K562 (cell line): ENCODE data around the gene SGPP1. TPM values are rescaled to one million over a fixed set of nuclear protein-coding genes. Genes with fewer than 3 reads are reported as not detected.

Experiments
- ATAC-seq: fragments of 200-7000 bp; cut with Tn5 transposase; 3 replicates; pipeline ENCODE4 v1.9.1; 2020; ENCODE audit warnings: moderate library complexity
- BruUV-seq: library from RNA; stranded (reverse); fragments of 400-500 nt; replicated peaks from 2 replicates; lab custom pipeline; 2021; lab: Mats Ljungman, UMichigan
- CTCF ChIA-PET: fragments of 300-600 bp; formaldehyde crosslinking; extraction: SDS; loops from one replicate; lab custom pipeline; 2021; ENCODE audit warnings: low intra/inter-chr PET ratio; lab: Yijun Ruan, JAX
- POLR2A ChIA-PET: fragments of 300-600, 350-650 bp; sonication (Branson Sonifier 250); formaldehyde crosslinking; extraction: SDS; loops from one replicate; lab custom pipeline; 2021; ENCODE audit warnings: antibody characterized with exemption, inconsistent platforms; lab: Yijun Ruan, JAX
- DNase-seq, 4 experiments: peaks; one replicate each; pipeline versions ENCODE4 v3.0.0 to v3.0.0-alpha.2; 2011 to 2018; ENCODE audit warnings: low spot score in 3 of 4, mixed read lengths in 3 of 4; ENCODE audit errors: extremely low read depth in 1 of 4
- FAIRE-seq: peaks from 2 replicates; lab custom pipeline; 2011; peaks lifted over from hg19 to GRCh38; lab: Jason Lieb, UNC
- H2AFZ ChIP-seq: 2 replicates; pipeline ENCODE4 v1.6.0; 2011; ENCODE audit warnings: low read depth, low read length, control low read depth, inconsistent platforms
- H3K27ac ChIP-seq: fragments of 200-600 bp; 3 replicates; pipeline ENCODE4 v1.8.0; 2011; ENCODE audit warnings: low read depth, mild to moderate bottlenecking, control low read depth, inconsistent platforms, low read length, moderate library complexity, mixed read lengths; ENCODE audit errors: extremely low read depth
- H3K27me3 ChIP-seq, 2 experiments: fragments of 300-600 bp in 1 of 2; 2 replicates in 1 of 2; 3 replicates in 1 of 2; pipeline versions ENCODE4 v1.6.0 to v1.8.0; 2011; ENCODE audit warnings: inconsistent platforms in 2 of 2, low read length in 2 of 2, mild to moderate bottlenecking in 1 of 2, mixed read lengths in 1 of 2, moderate library complexity in 1 of 2; ENCODE audit not compliant: control insufficient read depth in 2 of 2, insufficient read depth in 2 of 2
- H3K36me3 ChIP-seq: fragments of 300-600 bp; 3 replicates; pipeline ENCODE4 v1.8.0; 2011; ENCODE audit warnings: mild to moderate bottlenecking, low read length, inconsistent platforms; ENCODE audit not compliant: control insufficient read depth, insufficient read depth
- H3K4me1 ChIP-seq, 2 experiments: fragments of 200-600 bp in 1 of 2; replicated peaks in 1 of 2; 2 replicates in 1 of 2; 3 replicates in 1 of 2; pipeline versions ENCODE4 v1.5.1 to v1.8.0; 2011; ENCODE audit warnings: inconsistent platforms in 2 of 2, low read length in 2 of 2, mild to moderate bottlenecking in 1 of 2, mixed read lengths in 1 of 2, moderate library complexity in 1 of 2; ENCODE audit not compliant: control insufficient read depth in 2 of 2, insufficient read depth in 2 of 2
- H3K4me2 ChIP-seq: 2 replicates; pipeline ENCODE4 v1.6.1; 2011; ENCODE audit warnings: low read length, control low read depth, inconsistent platforms, mixed read lengths; ENCODE audit not compliant: insufficient read depth
- H3K4me3 ChIP-seq: fragments of 200-600 bp; sonication (generic), shearing (Covaris generic); 2 replicates; pipeline ENCODE4 v1.5.1; 2016; ENCODE audit warnings: control low read depth, inconsistent platforms
- H3K79me2 ChIP-seq: fragments of 200-600 bp; 3 replicates; pipeline ENCODE4 v1.8.0; 2011; ENCODE audit warnings: low read length, inconsistent platforms; ENCODE audit not compliant: control insufficient read depth, insufficient read depth
- H3K9ac ChIP-seq, 2 experiments: 2 replicates each; pipeline versions ENCODE4 v1.6.0 to v1.6.1; 2011; ENCODE audit warnings: low read depth in 2 of 2, low read length in 2 of 2, control low read depth in 1 of 2, inconsistent platforms in 1 of 2, mild to moderate bottlenecking in 1 of 2, mixed read lengths in 1 of 2; ENCODE audit not compliant: insufficient read depth in 1 of 2
- H3K9me1 ChIP-seq: one replicate; pipeline ENCODE4 v1.6.0; 2011; ENCODE audit warnings: inconsistent platforms, mild to moderate bottlenecking, low read length, moderate library complexity; ENCODE audit not compliant: control insufficient read depth, insufficient read depth
- H3K9me3 ChIP-seq: replicated peaks from 2 replicates; pipeline ENCODE4 v1.5.1; 2011; ENCODE audit warnings: low read depth, low read length, inconsistent platforms; ENCODE audit not compliant: control insufficient read depth, insufficient read depth
- H4K20me1 ChIP-seq: replicated peaks from 2 replicates; pipeline ENCODE4 v1.6.1; 2011; ENCODE audit warnings: low read length, inconsistent platforms, mixed read lengths; ENCODE audit not compliant: control insufficient read depth, insufficient read depth
- CBX5 ChIP-seq: IDR thresholded peaks from 2 replicates; pipeline ENCODE4 v1.6.1; 2014; ENCODE audit warnings: low read depth, borderline replicate concordance
- ILK ChIP-seq: fragments of 450-650 bp; IDR thresholded peaks from 2 replicates; pipeline ENCODE4 v1.6.1; 2016; ENCODE audit warnings: missing genetic modification characterization, low read depth, mild to moderate bottlenecking, missing compliant biosample characterization, moderate library complexity, borderline replicate concordance
- IRF9 ChIP-seq: fragments of 450-650 bp; IDR thresholded peaks from 2 replicates; pipeline ENCODE4 v1.6.1; 2016; ENCODE audit warnings: missing biosample characterization, missing genetic modification characterization
- PKNOX1 ChIP-seq: fragments of 450-650 bp; IDR thresholded peaks from 2 replicates; pipeline ENCODE4 v1.6.1; 2016
- PTBP1 ChIP-seq: fragments of 200-400 bp; formaldehyde crosslinking; IDR thresholded peaks from 2 replicates; pipeline ENCODE4 v1.6.1; 2017; ENCODE audit warnings: low read depth, low read length
- TRIM24 ChIP-seq, 2 experiments: fragments of 450-650 bp; IDR thresholded peaks; 2 replicates each; pipeline ENCODE4 v1.6.1; 2016
- ZNF224 ChIP-seq: sonication (generic); formaldehyde crosslinking; IDR thresholded peaks from 2 replicates; pipeline ENCODE4 v1.8.0; 2022; ENCODE audit warnings: mild to moderate bottlenecking, missing genetic modification reagents
- ZNF23 ChIP-seq: fragments of 250-450 bp; sonication (Bioruptor Pico); IDR thresholded peaks from 2 replicates; pipeline ENCODE4 v1.4.0; 2020; ENCODE audit warnings: mild to moderate bottlenecking
- ZNF717 ChIP-seq: fragments of 250-450 bp; sonication (Bioruptor Pico); IDR thresholded peaks from 2 replicates; pipeline ENCODE4 v1.5.0; 2021
- in situ Hi-C: fragments of 300-500 bp; cut with MboI; formaldehyde crosslinking; loops from 4 replicates; pipeline ENCODE4 v1.15.0; 2018; ENCODE audit warnings: inconsistent platforms, mixed read lengths
- intact Hi-C: fragments of 100-400 bp; cut with micrococcal nuclease; formaldehyde crosslinking; loops from 2 replicates; pipeline ENCODE4 v1.14.2; 2022
- polyA plus RNA-seq, 8 experiments: library from polyadenylated mRNA; depleted of rRNA in 4 of 8; stranded (reverse) in 5 of 8; unstranded in 3 of 8; fragments of >200 nt; fragmentation: Nextera tagmentation in 2 of 8; fragmentation: Illumina TruSeq in 1 of 8; extraction: Ambion mirVana in 2 of 8; extraction: Trizol in 1 of 8; gene quantifications; 2 replicates each; pipeline versions ENCODE4 v1.2.1 to v1.2.3, GENCODE V29; 2011 to 2014; ENCODE audit warnings: inconsistent platforms in 1 of 8, missing spikeins in 1 of 8
- total RNA-seq, 7 experiments: library from RNA; depleted of rRNA in 6 of 7; stranded (reverse); fragments of >200 nt in 6 of 7; fragmentation: Illumina TruSeq in 2 of 7; extraction: Trizol in 2 of 7; gene quantifications; 2 replicates each; pipeline versions ENCODE4 v1.2.1 to v1.2.3, GENCODE V29; 2011 to 2021; ENCODE audit warnings: low replicate concordance in 1 of 7
- TF ChIP-seq, protein P1 (sequence below): fragments of 450-650 bp; IDR thresholded peaks from 2 replicates; pipeline ENCODE4 v1.6.1; 2016; ENCODE audit warnings: borderline replicate concordance

Gene SGPP1
- total and polyA plus RNA-seq, 9 of the 15 experiments (the other 6 are each of a cell fraction or from before 2014, with no cell fraction given): 2.2 to 7.3 (median 5.6) TPM

GRCh38 chr14:63712123-63712522, 15.7 kb downstream of the SGPP1 start:
- H3K36me3 ChIP-seq: no peaks in the 10 kb centered on the region
- no peaks in the 10 kb centered on the region; the same call in 2 of the 3 replicates for H3K79me2 ChIP-seq
- TF ChIP-seq TRIM24 (IDR thresholded peaks at IDR 0.05): no peak
- TF ChIP-seq ILK (tag): no peak
- no peak for TF ChIP-seq CBX5
- TF ChIP-seq ZNF224 (CRISPR knock-in tag): no peak
- no peak for TF ChIP-seq PTBP1
- TF ChIP-seq, protein P1, sequence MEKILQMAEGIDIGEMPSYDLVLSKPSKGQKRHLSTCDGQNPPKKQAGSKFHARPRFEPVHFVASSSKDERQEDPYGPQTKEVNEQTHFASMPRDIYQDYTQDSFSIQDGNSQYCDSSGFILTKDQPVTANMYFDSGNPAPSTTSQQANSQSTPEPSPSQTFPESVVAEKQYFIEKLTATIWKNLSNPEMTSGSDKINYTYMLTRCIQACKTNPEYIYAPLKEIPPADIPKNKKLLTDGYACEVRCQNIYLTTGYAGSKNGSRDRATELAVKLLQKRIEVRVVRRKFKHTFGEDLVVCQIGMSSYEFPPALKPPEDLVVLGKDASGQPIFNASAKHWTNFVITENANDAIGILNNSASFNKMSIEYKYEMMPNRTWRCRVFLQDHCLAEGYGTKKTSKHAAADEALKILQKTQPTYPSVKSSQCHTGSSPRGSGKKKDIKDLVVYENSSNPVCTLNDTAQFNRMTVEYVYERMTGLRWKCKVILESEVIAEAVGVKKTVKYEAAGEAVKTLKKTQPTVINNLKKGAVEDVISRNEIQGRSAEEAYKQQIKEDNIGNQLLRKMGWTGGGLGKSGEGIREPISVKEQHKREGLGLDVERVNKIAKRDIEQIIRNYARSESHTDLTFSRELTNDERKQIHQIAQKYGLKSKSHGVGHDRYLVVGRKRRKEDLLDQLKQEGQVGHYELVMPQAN: no peak
- no peak for TF ChIP-seq IRF9 (tag)
- no peak for TF ChIP-seq PKNOX1
- no peak for TF ChIP-seq ZNF23 (CRISPR knock-in tag)
- no peak for TF ChIP-seq ZNF717
- H3K4me2 ChIP-seq: no peak overlapping the region
- intact Hi-C loops: no loop called here
- no peaks in the 10 kb centered on the region for H3K27me3 ChIP-seq
- no peaks in the 10 kb centered on the region for H4K20me1 ChIP-seq
- no peaks in the 10 kb centered on the region for H3K9me1 ChIP-seq
- no peak overlapping the region for H2AFZ ChIP-seq
- ChIA-PET POLR2A (interaction anchor here (1.2 kb wide), 1 partner anchor 70 kb away, joined by 4 read pairs; the partner anchor contains the start of gene WDR89), CTCF (no interaction called here)
- in situ Hi-C loops: no loop called here
- no peak for DNase-seq
- H3K4me3 ChIP-seq: no peak overlapping the region
- no peak overlapping the region for H3K9ac ChIP-seq
- BruUV-seq: no TSS peak
- H3K27ac ChIP-seq: no peak overlapping the region
- no peak for ATAC-seq
- H3K9me3 ChIP-seq: no peaks in the 10 kb centered on the region
- FAIRE-seq: no peak
- H3K4me1 ChIP-seq: peaks cover 0 to 11% of the 10 kb centered on the region in 2 experiments; a peak in 3 of 5 replicates
